Inferior parietal cortex (tissue), 1 donor: ENCODE measurements around the gene ALK.

Experiments
- DNase-seq: peaks from one replicate; pipeline ENCODE4 v3.0.0-alpha.2; 2016; ENCODE audit errors: extremely low spot score

Gene ALK

DNA sequence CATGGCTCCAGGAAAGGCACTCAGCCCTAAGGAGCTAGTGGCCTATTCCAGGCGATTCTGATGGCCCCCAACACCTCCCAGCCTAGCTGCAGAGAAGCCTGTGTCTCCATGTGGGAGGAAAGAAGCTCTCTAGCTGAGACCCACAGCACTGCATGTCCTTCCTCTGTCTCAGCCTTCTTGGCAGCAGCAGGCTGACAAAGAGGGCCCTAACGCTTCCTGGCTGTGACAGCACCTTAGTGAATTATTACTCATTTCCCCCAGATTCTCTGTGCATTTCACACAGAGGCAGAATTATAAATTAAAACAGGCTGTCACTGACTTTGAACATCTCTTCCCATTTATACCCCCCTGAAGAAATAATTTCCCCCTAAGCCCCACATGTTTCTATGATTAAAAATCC lies 599.4 kb downstream of the ALK start:
- no peak for DNase-seq

DNA sequence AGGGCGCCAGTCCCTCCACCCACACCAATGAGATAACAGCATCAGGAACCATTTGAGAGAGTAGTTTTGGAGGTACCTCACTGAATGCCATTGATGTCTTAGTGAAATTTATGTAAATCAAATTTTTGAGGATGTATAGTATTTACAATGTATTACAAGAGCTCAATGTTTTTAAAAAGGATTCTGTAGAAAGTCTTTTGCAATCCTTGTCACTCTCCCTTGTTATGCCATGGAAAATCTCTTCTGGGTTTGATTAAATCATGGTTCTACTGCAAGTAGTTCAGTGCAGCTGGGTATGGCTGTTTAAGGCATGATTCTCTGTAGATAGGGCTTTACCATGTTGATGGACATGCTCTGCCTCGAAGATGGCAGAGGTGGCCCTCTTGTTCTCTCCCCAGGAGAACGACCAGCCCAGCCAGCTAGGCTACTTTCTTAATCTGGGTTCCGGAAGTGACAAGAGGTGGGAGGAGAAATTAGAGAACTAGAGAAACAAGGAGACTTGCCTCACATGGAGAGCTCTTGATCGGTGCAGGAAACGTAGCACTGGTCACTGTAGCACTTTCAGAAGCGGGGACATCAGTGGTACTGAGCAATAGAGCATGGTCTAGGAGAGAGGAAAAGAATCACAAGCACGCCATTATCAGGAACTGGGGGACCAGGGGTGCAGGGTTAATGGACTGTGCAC lies 603.4 kb downstream of the ALK start:
- DNase-seq = no peak

GRCh38 chr2:29317077-29317517 lies 604.3 kb downstream of the ALK start:
- DNase-seq = no peak

- no peak for DNase-seq
These were observed 606.4 kb downstream of the ALK start for GRCh38 chr2:29314816-29315571.

- no peak for DNase-seq
These were observed 609.9 kb downstream of the ALK start for GRCh38 chr2:29311458-29311857.

GRCh38 chr2:29310650-29311348 lies 610.6 kb downstream of the ALK start:
- no peak for DNase-seq

DNA sequence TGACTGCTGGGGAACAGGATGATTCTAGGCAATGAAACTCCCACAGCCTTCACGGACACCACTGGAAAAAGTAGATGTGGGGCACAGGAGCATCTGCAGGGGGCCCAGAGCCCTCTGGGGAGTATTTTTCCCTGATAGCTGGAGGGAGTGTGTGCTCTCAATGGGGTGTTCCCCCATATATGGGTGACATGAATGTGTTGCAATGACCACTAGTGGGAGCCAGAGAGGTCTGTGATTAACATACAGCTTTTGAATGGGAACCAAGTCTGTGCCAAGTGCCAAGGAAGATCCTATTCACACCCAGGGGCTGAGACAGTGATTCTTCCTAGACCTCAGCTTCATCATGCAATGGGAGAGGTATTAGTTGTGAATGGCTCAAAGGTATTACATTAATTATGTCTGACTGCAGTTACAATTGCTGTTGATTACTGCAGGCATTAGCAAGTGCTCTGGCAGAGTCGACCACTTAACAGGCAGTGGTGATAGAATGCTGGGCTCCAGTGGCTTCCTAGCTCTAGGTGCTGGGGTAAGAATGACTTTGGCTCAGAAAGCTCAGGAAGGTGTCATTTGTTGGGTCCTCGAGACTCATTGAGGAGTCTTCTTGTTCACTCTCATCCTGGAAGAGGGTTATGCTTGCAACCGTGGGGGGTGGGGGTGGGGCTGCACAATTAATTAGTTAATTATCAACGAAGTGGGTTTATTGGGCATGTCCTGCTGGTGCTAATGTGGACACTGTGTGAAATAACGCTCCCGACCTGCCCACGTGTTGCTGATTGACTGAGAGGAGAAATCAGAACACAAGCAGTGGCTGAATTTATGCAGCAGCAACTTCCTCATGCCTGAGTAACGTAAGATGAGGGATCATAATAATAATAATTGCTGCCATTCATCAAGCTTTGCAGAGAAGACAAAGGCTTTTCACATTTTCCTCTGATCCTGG lies 612.0 kb downstream of the ALK start:
- DNase-seq = peak; percentile 79

GRCh38 chr2:29308366-29308765 lies 613.0 kb downstream of the ALK start:
- no peak for DNase-seq

GRCh38 chr2:29307519-29307918 lies 613.9 kb downstream of the ALK start:
- no peak for DNase-seq

GRCh38 chr2:29305762-29306161 lies 615.6 kb downstream of the ALK start:
- no peak for DNase-seq

- DNase-seq = no peak
These were observed 616.9 kb downstream of the ALK start for GRCh38 chr2:29304399-29305060.

- no peak for DNase-seq
These were observed 624.8 kb downstream of the ALK start for GRCh38 chr2:29296585-29296984.

DNA sequence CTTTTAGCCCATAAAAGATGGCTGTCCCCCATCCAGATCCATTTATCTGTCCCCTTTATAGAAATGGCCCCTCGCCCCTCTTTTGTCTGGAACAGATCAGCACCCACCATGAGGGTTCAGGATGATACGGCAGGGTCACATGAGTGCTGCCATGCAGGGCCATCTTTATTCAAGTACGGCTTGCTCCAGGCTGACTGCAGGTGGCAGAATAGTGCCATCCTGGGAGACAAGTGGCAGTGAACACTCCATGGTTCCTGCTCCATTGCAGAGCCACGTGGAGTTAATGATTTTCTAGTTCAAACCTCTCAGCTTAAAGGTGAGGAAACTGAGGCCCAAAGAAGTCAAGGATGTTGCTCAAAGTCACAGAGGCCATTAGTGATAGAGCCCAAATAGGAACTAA lies 625.5 kb downstream of the ALK start:
- DNase-seq = no peak

DNA sequence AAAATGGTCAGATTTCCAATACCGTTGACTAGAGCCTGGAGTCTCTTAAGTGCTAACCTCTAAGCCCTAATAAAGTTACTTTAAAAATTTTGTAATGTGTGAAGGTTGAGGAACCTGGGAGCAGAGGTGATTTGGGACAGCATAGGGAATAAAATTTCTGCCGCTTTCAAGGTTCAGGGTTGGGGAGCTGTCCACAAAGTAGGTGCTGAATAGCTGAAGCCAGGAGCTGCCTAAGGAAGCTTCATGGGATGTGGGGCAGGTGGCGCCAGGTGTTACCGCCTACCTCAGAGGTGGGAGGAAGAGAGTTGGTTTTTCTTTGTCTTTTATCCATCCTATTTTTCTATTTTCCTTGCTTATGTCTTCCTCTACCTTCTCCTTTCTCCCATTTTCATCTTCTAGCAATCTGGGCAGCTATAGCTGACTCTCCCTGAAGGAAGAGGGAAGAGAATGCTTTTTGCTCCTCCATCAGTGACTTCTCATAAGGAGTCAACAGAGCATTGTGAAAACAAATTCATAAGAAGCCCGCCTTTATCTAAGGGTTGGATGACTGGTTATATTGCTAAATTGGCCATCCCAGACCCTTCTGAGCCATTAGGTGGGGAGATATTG lies 627.5 kb downstream of the ALK start:
- DNase-seq = no peak

GRCh38 chr2:29290293-29291047 lies 630.9 kb downstream of the ALK start:
- no peak for DNase-seq

GRCh38 chr2:29284671-29285070 lies 636.7 kb downstream of the ALK start:
- DNase-seq = no peak

DNA sequence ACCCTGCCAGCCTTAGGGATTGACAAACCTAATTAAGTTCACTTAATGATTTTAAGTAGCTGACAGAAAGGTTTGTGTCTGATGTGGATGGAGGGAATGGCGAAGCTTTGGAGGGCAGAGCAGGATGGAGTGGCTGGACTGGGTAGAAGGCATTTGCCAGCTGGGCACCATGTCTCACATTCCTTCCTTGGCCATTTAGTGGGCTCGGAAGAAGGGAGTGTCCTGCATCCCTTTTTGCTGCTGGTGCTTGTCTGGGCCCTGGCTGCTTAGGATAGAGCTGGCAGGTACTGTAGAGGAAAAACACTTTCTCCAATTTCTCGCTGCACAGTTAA lies 639.5 kb downstream of the ALK start:
- DNase-seq = no peak

GRCh38 chr2:29281086-29281915 lies 640.1 kb downstream of the ALK start:
- peak; percentile 86 for DNase-seq

DNA sequence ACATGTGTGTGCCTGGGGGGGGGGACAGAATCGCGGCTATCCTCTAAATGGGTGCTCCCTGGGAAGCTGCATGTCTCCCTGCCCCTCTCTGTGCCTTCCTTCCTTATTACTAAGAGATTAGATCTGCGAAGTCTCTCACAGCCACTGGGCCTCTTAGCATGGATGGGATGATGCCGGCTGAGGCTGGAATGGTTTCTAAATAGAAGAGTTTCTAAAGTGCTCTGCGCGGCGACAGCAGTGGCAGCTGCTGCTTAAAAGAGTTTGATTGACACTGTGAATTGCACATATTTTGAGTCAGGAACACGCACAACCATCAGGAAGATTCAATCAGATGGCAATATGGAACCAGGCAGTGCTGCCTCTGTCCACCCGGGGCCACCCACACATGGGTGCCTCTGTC lies 642.4 kb downstream of the ALK start:
- no peak for DNase-seq
